GM12873 (cell line): Measurements from ENCODE around the gene PRIMA1.

Source experiments
- CTCF ChIP-seq: IDR thresholded peaks from 2 replicates; pipeline ENCODE4 v1.5.1; 2012; ENCODE audit warnings: low read depth, mild to moderate bottlenecking, moderate library complexity, low read length, control low read depth; ENCODE audit not compliant: insufficient read depth; ENCODE audit errors: missing control alignments

PRIMA1 gene

GRCh38 chr14:93727917-93728650 is 60.2 kb downstream of the PRIMA1 start:
- no peak for TF ChIP-seq CTCF

- no peak for TF ChIP-seq CTCF
Observed at GRCh38 chr14:93727039-93727740, 61.1 kb downstream of the PRIMA1 start.

GRCh38 chr14:93725993-93726392 is 62.3 kb downstream of the PRIMA1 start:
- no peak for TF ChIP-seq CTCF

- TF ChIP-seq CTCF = no peak
Observed at GRCh38 chr14:93725002-93725582, 63.2 kb downstream of the PRIMA1 start.

GRCh38 chr14:93723001-93723400 is 65.3 kb downstream of the PRIMA1 start:
- no peak for TF ChIP-seq CTCF

- TF ChIP-seq CTCF = no peak
Observed at GRCh38 chr14:93720981-93721483, 67.3 kb downstream of the PRIMA1 start.

- no peak for TF ChIP-seq CTCF
Observed at GRCh38 chr14:93720076-93720815, 68.0 kb downstream of the PRIMA1 start.
